ENCODE measurements around the gene OSBPL3.

GRCh38 chr7:24784277-24784676, 195.7 kb downstream of the OSBPL3 start:
- TF ChIP-seq CTCF (IDR thresholded peaks at IDR 0.05) (no peak), POLR2A (IDR thresholded peaks at IDR 0.05) (no peak)

Data from heart left ventricle (tissue), 13 donors.